ENCODE results near the gene CORO2B.

DNA sequence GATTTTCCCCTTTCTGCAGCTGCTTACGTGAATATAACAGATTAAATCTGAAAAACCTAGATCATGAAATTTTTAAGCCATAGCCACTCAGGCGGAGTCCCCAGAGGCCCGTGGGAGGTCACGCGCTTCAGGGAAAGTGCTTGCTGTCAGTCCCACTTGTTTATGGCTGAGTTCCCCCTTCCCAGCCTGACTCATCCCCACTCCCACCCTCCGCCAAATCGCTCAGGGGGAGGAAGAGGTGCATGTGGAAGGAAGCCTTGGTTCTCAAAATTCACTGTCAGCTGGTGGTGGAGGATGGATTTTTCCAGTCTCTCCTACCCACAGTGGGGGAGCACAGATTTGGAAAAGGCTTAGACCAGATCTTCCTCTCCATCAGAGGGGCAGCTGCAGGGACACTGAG is 67.4 kb downstream of the CORO2B start:
- TF ChIP-seq, protein P1, sequence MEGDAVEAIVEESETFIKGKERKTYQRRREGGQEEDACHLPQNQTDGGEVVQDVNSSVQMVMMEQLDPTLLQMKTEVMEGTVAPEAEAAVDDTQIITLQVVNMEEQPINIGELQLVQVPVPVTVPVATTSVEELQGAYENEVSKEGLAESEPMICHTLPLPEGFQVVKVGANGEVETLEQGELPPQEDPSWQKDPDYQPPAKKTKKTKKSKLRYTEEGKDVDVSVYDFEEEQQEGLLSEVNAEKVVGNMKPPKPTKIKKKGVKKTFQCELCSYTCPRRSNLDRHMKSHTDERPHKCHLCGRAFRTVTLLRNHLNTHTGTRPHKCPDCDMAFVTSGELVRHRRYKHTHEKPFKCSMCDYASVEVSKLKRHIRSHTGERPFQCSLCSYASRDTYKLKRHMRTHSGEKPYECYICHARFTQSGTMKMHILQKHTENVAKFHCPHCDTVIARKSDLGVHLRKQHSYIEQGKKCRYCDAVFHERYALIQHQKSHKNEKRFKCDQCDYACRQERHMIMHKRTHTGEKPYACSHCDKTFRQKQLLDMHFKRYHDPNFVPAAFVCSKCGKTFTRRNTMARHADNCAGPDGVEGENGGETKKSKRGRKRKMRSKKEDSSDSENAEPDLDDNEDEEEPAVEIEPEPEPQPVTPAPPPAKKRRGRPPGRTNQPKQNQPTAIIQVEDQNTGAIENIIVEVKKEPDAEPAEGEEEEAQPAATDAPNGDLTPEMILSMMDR (IDR thresholded peaks at IDR 0.05; ENCODE audit: insufficient read depth, low read length), result no peak
- TF ChIP-seq POLR2AphosphoS5 (IDR thresholded peaks at IDR 0.05; ENCODE audit: low read depth) (no peak), GABPA (IDR thresholded peaks at IDR 0.05; ENCODE audit: low read depth) (no peak)
